Gastrocnemius medialis (tissue), 4 donors: Measurements from ENCODE around the gene ZBTB7C.

Experiments
- CTCF ChIP-seq, 5 experiments: fragments of 450-650 bp in 3 of 5; fragments of 200-600 bp in 2 of 5; sonication (generic) in 2 of 5; IDR thresholded peaks in 4 of 5; conservative IDR thresholded peaks in 1 of 5; 1 replicate in 4 of 5; 2 replicates in 1 of 5; pipeline ENCODE4 v1.5.1; 2016 to 2019; ENCODE audit warnings: antibody characterized with exemption in 5 of 5, mild to moderate bottlenecking in 3 of 5, moderate library complexity in 3 of 5
- POLR2A ChIP-seq, 2 donors: fragments of 450-650 bp; IDR thresholded peaks; one replicate each; pipeline ENCODE4 v1.6.1; 2017; ENCODE audit warnings: antibody characterized with exemption in 2 of 2, mild to moderate bottlenecking in 2 of 2, moderate library complexity in 2 of 2

GRCh38 chr18:48173557-48173956, 235.6 kb downstream of the ZBTB7C start:
- TF ChIP-seq CTCF (IDR thresholded peaks at IDR 0.05 in 4 of 5, conservative IDR thresholded peaks at IDR 0.05 in 1 of 5) (no peak), POLR2A (IDR thresholded peaks at IDR 0.05) (no peak)
